K562 (cell line): ENCODE measurements around the gene HS3ST2. TPM values are rescaled to one million over a fixed set of nuclear protein-coding genes. Genes with fewer than 3 reads are reported as not detected.

Source experiments
- ARID1B ChIP-seq: fragments of 450-650 bp; IDR thresholded peaks from 2 replicates; pipeline ENCODE4 v1.6.1; 2016; ENCODE audit warnings: antibody characterized with exemption, mild to moderate bottlenecking, inconsistent platforms
- ARID4B ChIP-seq: sonication (generic); formaldehyde crosslinking; IDR thresholded peaks from 2 replicates; pipeline ENCODE4 v1.8.0; 2022; ENCODE audit warnings: mild to moderate bottlenecking, missing genetic modification reagents
- CC2D1A ChIP-seq: fragments of 450-650 bp; IDR thresholded peaks from 2 replicates; pipeline ENCODE4 v1.6.1; 2017; ENCODE audit warnings: mild to moderate bottlenecking
- ETV5 ChIP-seq: sonication (generic); formaldehyde crosslinking; IDR thresholded peaks from 2 replicates; pipeline ENCODE4 v1.4.0; 2020; ENCODE audit warnings: low read depth, mild to moderate bottlenecking, missing genetic modification reagents
- HINFP ChIP-seq: fragments of 450-650 bp; conservative IDR thresholded peaks from 2 replicates; pipeline ENCODE4 v1.6.1; 2016; ENCODE audit warnings: missing genetic modification characterization, low read depth, mild to moderate bottlenecking, control low read depth, missing compliant biosample characterization
- HOXB6 ChIP-seq: fragments of 250-450 bp; sonication (Bioruptor Pico); IDR thresholded peaks from 2 replicates; pipeline ENCODE4 v1.5.1; 2022; ENCODE audit warnings: mild to moderate bottlenecking, borderline replicate concordance
- JUN ChIP-seq, 2 experiments: sonication (generic) in 1 of 2; formaldehyde crosslinking in 1 of 2; IDR thresholded peaks; 2 replicates each; pipeline versions ENCODE4 v1.6.1 to v1.8.0; 2012 to 2022; ENCODE audit warnings: borderline replicate concordance in 2 of 2, mild to moderate bottlenecking in 2 of 2, improper control_type of control experiment in 1 of 2, low read depth in 1 of 2, low read length in 1 of 2, missing genetic modification reagents in 1 of 2
- KAT2B ChIP-seq: IDR thresholded peaks from one replicate; pipeline ENCODE4 v1.6.1; 2012; ENCODE audit warnings: low read depth, mild to moderate bottlenecking, control low read depth, inconsistent platforms, low read length, moderate library complexity
- KAT8 ChIP-seq: fragments of 450-650 bp; IDR thresholded peaks from 2 replicates; pipeline ENCODE4 v1.6.1; 2016; ENCODE audit warnings: low read depth, mild to moderate bottlenecking
- KDM1A ChIP-seq, 2 experiments: fragments of 450-650 bp; IDR thresholded peaks; 2 replicates each; pipeline ENCODE4 v1.6.1; 2016; ENCODE audit warnings: mild to moderate bottlenecking in 2 of 2
- KHSRP ChIP-seq: fragments of 450-650 bp; IDR thresholded peaks from 2 replicates; pipeline ENCODE4 v1.6.1; 2017
- KLF6 ChIP-seq: fragments of 250-450 bp; sonication (Bioruptor Pico); IDR thresholded peaks from 2 replicates; pipeline ENCODE4 v1.4.0; 2020; ENCODE audit warnings: mild to moderate bottlenecking, moderate library complexity, borderline replicate concordance
- LEF1 ChIP-seq: fragments of 450-650 bp; IDR thresholded peaks from 2 replicates; pipeline ENCODE4 v1.6.1; 2016; ENCODE audit warnings: mild to moderate bottlenecking
- MCM3 ChIP-seq: fragments of 450-650 bp; IDR thresholded peaks from 2 replicates; pipeline ENCODE4 v1.6.1; 2016
- MCM7 ChIP-seq, 2 experiments: fragments of 450-650 bp; IDR thresholded peaks; 2 replicates each; pipeline ENCODE4 v1.6.1; 2016 to 2018
- POLR3A ChIP-seq: IDR thresholded peaks from 2 replicates; pipeline ENCODE4 v1.6.1; 2011; ENCODE audit warnings: borderline replicate concordance, mild to moderate bottlenecking, moderate library complexity; ENCODE audit not compliant: insufficient read length, insufficient read depth; ENCODE audit errors: extremely low read depth
- PTTG1 ChIP-seq: fragments of 450-650 bp; IDR thresholded peaks from 2 replicates; pipeline ENCODE4 v1.6.1; 2016; ENCODE audit warnings: low read depth, mild to moderate bottlenecking, missing genetic modification characterization, missing compliant biosample characterization
- RBM15 ChIP-seq: fragments of 200-400 bp; formaldehyde crosslinking; IDR thresholded peaks from 2 replicates; pipeline ENCODE4 v1.6.1; 2018; ENCODE audit warnings: mild to moderate bottlenecking, low read length, moderate library complexity; ENCODE audit not compliant: insufficient read depth
- SMAD2 ChIP-seq: fragments of 150-350 bp; IDR thresholded peaks from 2 replicates; pipeline ENCODE4 v1.6.1; 2014; ENCODE audit warnings: low read depth, mild to moderate bottlenecking, low read length
- TAL1 ChIP-seq: fragments of 450-650 bp; IDR thresholded peaks from 2 replicates; pipeline ENCODE4 v1.6.1; 2016; ENCODE audit warnings: mild to moderate bottlenecking
- ZBTB9 ChIP-seq: fragments of 450-650 bp; formaldehyde crosslinking; IDR thresholded peaks from 2 replicates; pipeline ENCODE4 v1.4.0; 2020; ENCODE audit warnings: mild to moderate bottlenecking, moderate library complexity
- ZNF253 ChIP-seq: fragments of 250-450 bp; sonication (Bioruptor Pico); conservative IDR thresholded peaks from 2 replicates; pipeline ENCODE4 v1.6.1; 2021; ENCODE audit warnings: mild to moderate bottlenecking
- ZNF77 ChIP-seq: fragments of 250-450 bp; sonication (Bioruptor Pico); IDR thresholded peaks from 2 replicates; pipeline ENCODE4 v1.5.0; 2020
- polyA plus RNA-seq, 8 experiments: library from polyadenylated mRNA; depleted of rRNA in 4 of 8; stranded (reverse) in 5 of 8; unstranded in 3 of 8; fragments of >200 nt; fragmentation: Nextera tagmentation in 2 of 8; fragmentation: Illumina TruSeq in 1 of 8; extraction: Ambion mirVana in 2 of 8; extraction: Trizol in 1 of 8; gene quantifications; 2 replicates each; pipeline versions ENCODE4 v1.2.1 to v1.2.3, GENCODE V29; 2011 to 2014; ENCODE audit warnings: inconsistent platforms in 1 of 8, missing spikeins in 1 of 8
- total RNA-seq, 7 experiments: library from RNA; depleted of rRNA in 6 of 7; stranded (reverse); fragments of >200 nt in 6 of 7; fragmentation: Illumina TruSeq in 2 of 7; extraction: Trizol in 2 of 7; gene quantifications; 2 replicates each; pipeline versions ENCODE4 v1.2.1 to v1.2.3, GENCODE V29; 2011 to 2021; ENCODE audit warnings: low replicate concordance in 1 of 7

The HS3ST2 gene
- total and polyA plus RNA-seq, 9 of the 15 experiments (the other 6 are each of a cell fraction or from before 2014, with no cell fraction given): not detected

- TF ChIP-seq HOXB6 (CRISPR knock-in tag) (no peak), MCM7 (IDR thresholded peaks at IDR 0.05) (no peak), ZNF77 (CRISPR knock-in tag) (no peak), POLR3A (no peak), PTTG1 (tag) (no peak), TAL1 (peak; percentile 77), LEF1 (no peak), CC2D1A (no peak), HINFP (tag) (no peak), ZBTB9 (CRISPR knock-in tag) (no peak), JUN (IDR thresholded peaks at IDR 0.05; ENCODE audit: borderline replicate concordance, low read depth, low read length) (no peak), JUN (CRISPR knock-in tag; IDR thresholded peaks at IDR 0.05; ENCODE audit: borderline replicate concordance) (no peak), KDM1A (IDR thresholded peaks at IDR 0.05) (peak; percentile 31 to 35; a peak in 1 of 4 replicates), KLF6 (CRISPR knock-in tag) (no peak), MCM3 (no peak), RBM15 (no peak), KAT2B (no peak), KAT8 (no peak), ETV5 (CRISPR knock-in tag) (no peak), SMAD2 (no peak), ARID1B (peak; percentile 82), ARID4B (CRISPR knock-in tag) (no peak), KHSRP (no peak), ZNF253 (CRISPR knock-in tag) (no peak)
These were observed 31.6 kb upstream of the HS3ST2 start (continued) for GRCh38 chr16:22782314-22782713.
